HepG2 (cell line): ENCODE measurements around the gene OR2F2. TPM values are rescaled to one million over a fixed set of nuclear protein-coding genes. Genes with fewer than 3 reads are reported as not detected.

ENCODE experiments used
- DNMT3B ChIP-seq: conservative IDR thresholded peaks from 2 replicates; pipeline ENCODE4 v1.6.1; 2016; ENCODE audit warnings: missing biosample characterization, control low read depth
- GTF3A ChIP-seq: sonication (generic); formaldehyde crosslinking; conservative IDR thresholded peaks from 2 replicates; pipeline ENCODE4 v1.4.0; 2020; ENCODE audit warnings: mild to moderate bottlenecking, missing genetic modification reagents
- HHEX ChIP-seq: IDR thresholded peaks from 2 replicates; pipeline ENCODE4 v1.6.1; 2016; ENCODE audit warnings: control low read depth
- HNF4A ChIP-seq: sonication (generic); formaldehyde crosslinking; IDR thresholded peaks from 2 replicates; pipeline ENCODE4 v1.4.0; 2020; ENCODE audit warnings: missing genetic modification reagents
- IKZF1 ChIP-seq: fragments of 450-650 bp; IDR thresholded peaks from 2 replicates; pipeline ENCODE4 v1.7.1; 2016
- KLF15 ChIP-seq: sonication (generic); formaldehyde crosslinking; IDR thresholded peaks from 2 replicates; pipeline ENCODE4 v1.8.1; 2023; ENCODE audit warnings: borderline replicate concordance, mild to moderate bottlenecking, inconsistent platforms, missing genetic modification reagents, mixed read lengths
- MXI1 ChIP-seq: IDR thresholded peaks from 3 replicates; pipeline ENCODE4 v1.6.1; 2012; ENCODE audit warnings: low read depth, low read length, inconsistent platforms, borderline replicate concordance
- RFX5 ChIP-seq: IDR thresholded peaks from 2 replicates; pipeline ENCODE4 v1.6.1; 2011; ENCODE audit warnings: low read depth, low read length, improper control_type of control experiment
- SETDB1 ChIP-seq: sonication (generic); formaldehyde crosslinking; IDR thresholded peaks from 2 replicates; pipeline ENCODE4 v1.5.1; 2020; ENCODE audit warnings: missing genetic modification reagents, mild to moderate bottlenecking, borderline replicate concordance
- SMARCE1 ChIP-seq: fragments of 450-650 bp; IDR thresholded peaks from 2 replicates; pipeline ENCODE4 v1.6.1; 2017; ENCODE audit warnings: borderline replicate concordance
- SNAPC2 ChIP-seq: sonication (generic); formaldehyde crosslinking; IDR thresholded peaks from 2 replicates; pipeline ENCODE4 v1.8.1; 2022; ENCODE audit warnings: mild to moderate bottlenecking, missing genetic modification reagents
- SRF ChIP-seq: IDR thresholded peaks from 2 replicates; pipeline ENCODE4 v1.6.1; 2011; ENCODE audit warnings: mild to moderate bottlenecking, low read depth, low read length, moderate library complexity
- ZBTB21 ChIP-seq: sonication (generic); formaldehyde crosslinking; IDR thresholded peaks from 2 replicates; pipeline ENCODE4 v1.4.0; 2020; ENCODE audit warnings: missing genetic modification reagents
- ZC3H13 ChIP-seq: sonication (generic); formaldehyde crosslinking; IDR thresholded peaks from 2 replicates; pipeline ENCODE4 v1.8.1; 2023; ENCODE audit warnings: mild to moderate bottlenecking, missing genetic modification reagents, moderate library complexity
- ZFAT ChIP-seq: sonication (generic); formaldehyde crosslinking; conservative IDR thresholded peaks from 2 replicates; pipeline ENCODE4 v1.8.1; 2023; ENCODE audit warnings: missing genetic modification reagents, inconsistent platforms
- ZNF230 ChIP-seq: sonication (generic); formaldehyde crosslinking; IDR thresholded peaks from 2 replicates; pipeline ENCODE4 v1.4.0; 2020; ENCODE audit warnings: mild to moderate bottlenecking, missing genetic modification reagents
- ZNF253 ChIP-seq: sonication (generic); formaldehyde crosslinking; IDR thresholded peaks from 2 replicates; pipeline ENCODE4 v1.8.0; 2022; ENCODE audit warnings: mild to moderate bottlenecking, missing genetic modification reagents, borderline replicate concordance
- ZNF296 ChIP-seq: sonication (generic); formaldehyde crosslinking; conservative IDR thresholded peaks from 2 replicates; pipeline ENCODE4 v1.5.0; 2020; ENCODE audit warnings: mild to moderate bottlenecking, missing genetic modification reagents
- ZNF335 ChIP-seq: sonication (generic); formaldehyde crosslinking; IDR thresholded peaks from 2 replicates; pipeline ENCODE4 v1.4.0; 2020; ENCODE audit warnings: missing genetic modification reagents
- polyA plus RNA-seq, 8 experiments: library from polyadenylated mRNA; depleted of rRNA in 3 of 8; stranded (reverse) in 7 of 8; unstranded in 1 of 8; fragments of >200 nt; fragmentation: Illumina TruSeq in 4 of 8; extraction: Trizol in 4 of 8; gene quantifications; 2 replicates each; pipeline versions ENCODE4 v1.2.1 to v1.2.3, GENCODE V29; 2011 to 2016; ENCODE audit warnings: low read depth in 4 of 8, missing spikeins in 1 of 8, mixed read lengths in 1 of 8; ENCODE audit not compliant: insufficient read depth in 1 of 8
- total RNA-seq, 5 experiments: library from RNA; depleted of rRNA; stranded (reverse); fragments of >200 nt; fragmentation: Illumina TruSeq; extraction: Trizol; gene quantifications; 2 replicates each; pipeline ENCODE4 v1.2.3, GENCODE V29; 2016; ENCODE audit warnings: low read depth in 1 of 5
- TF ChIP-seq, protein P1 (sequence below): sonication (generic); formaldehyde crosslinking; IDR thresholded peaks from 2 replicates; pipeline ENCODE4 v1.5.1; 2020; ENCODE audit warnings: mild to moderate bottlenecking, missing genetic modification reagents, borderline replicate concordance
- TF ChIP-seq, protein P2 (sequence below): sonication (generic); formaldehyde crosslinking; IDR thresholded peaks from 2 replicates; pipeline ENCODE4 v1.8.0; 2022; ENCODE audit warnings: low read depth, missing genetic modification reagents
- TF ChIP-seq, protein P3 (sequence below): IDR thresholded peaks from 2 replicates; pipeline ENCODE4 v1.6.1; 2012; ENCODE audit warnings: low read depth, low read length, improper control_type of control experiment

The OR2F2 gene
- total and polyA plus RNA-seq, 2 of the 13 experiments (the other 11 are each of a cell fraction or from before 2014, with no cell fraction given): 0.13 TPM; not detected in 1

DNA sequence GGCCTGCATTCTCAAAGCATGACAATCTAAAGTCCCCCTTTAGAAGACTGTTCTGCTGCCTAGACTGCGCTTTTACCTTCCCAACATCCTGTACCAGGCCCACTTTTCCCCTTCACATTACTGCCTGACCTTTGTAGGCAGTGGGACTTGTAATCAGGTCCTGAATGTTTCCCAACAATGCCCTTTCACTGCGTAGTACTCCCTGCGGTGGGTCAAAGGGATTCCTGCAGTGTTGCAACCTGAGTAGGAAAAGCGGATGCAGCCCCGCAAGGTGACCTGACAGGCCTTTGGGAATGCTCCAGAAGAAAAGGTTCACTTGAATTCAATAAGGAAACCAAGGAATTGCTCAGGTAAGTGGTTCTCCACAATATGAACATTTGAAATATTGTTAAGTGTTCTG lies 28.1 kb upstream of the OR2F2 start (continued):
- no peak for TF ChIP-seq KLF15 (CRISPR knock-in tag)
- no peak for TF ChIP-seq SMARCE1
- no peak for TF ChIP-seq DNMT3B (CRISPR knock-in tag)
- TF ChIP-seq ZFAT (CRISPR knock-in tag): no peak
- 0 out of 2 replicates have a peak, but pooled peaks have one; percentile 26 for TF ChIP-seq ZNF230 (CRISPR knock-in tag)
- no peak for TF ChIP-seq RFX5
- TF ChIP-seq HNF4A: peak; percentile 94
- TF ChIP-seq SNAPC2 (CRISPR knock-in tag): no peak; the same call in 1 of the 2 replicates
- TF ChIP-seq, protein P1, sequence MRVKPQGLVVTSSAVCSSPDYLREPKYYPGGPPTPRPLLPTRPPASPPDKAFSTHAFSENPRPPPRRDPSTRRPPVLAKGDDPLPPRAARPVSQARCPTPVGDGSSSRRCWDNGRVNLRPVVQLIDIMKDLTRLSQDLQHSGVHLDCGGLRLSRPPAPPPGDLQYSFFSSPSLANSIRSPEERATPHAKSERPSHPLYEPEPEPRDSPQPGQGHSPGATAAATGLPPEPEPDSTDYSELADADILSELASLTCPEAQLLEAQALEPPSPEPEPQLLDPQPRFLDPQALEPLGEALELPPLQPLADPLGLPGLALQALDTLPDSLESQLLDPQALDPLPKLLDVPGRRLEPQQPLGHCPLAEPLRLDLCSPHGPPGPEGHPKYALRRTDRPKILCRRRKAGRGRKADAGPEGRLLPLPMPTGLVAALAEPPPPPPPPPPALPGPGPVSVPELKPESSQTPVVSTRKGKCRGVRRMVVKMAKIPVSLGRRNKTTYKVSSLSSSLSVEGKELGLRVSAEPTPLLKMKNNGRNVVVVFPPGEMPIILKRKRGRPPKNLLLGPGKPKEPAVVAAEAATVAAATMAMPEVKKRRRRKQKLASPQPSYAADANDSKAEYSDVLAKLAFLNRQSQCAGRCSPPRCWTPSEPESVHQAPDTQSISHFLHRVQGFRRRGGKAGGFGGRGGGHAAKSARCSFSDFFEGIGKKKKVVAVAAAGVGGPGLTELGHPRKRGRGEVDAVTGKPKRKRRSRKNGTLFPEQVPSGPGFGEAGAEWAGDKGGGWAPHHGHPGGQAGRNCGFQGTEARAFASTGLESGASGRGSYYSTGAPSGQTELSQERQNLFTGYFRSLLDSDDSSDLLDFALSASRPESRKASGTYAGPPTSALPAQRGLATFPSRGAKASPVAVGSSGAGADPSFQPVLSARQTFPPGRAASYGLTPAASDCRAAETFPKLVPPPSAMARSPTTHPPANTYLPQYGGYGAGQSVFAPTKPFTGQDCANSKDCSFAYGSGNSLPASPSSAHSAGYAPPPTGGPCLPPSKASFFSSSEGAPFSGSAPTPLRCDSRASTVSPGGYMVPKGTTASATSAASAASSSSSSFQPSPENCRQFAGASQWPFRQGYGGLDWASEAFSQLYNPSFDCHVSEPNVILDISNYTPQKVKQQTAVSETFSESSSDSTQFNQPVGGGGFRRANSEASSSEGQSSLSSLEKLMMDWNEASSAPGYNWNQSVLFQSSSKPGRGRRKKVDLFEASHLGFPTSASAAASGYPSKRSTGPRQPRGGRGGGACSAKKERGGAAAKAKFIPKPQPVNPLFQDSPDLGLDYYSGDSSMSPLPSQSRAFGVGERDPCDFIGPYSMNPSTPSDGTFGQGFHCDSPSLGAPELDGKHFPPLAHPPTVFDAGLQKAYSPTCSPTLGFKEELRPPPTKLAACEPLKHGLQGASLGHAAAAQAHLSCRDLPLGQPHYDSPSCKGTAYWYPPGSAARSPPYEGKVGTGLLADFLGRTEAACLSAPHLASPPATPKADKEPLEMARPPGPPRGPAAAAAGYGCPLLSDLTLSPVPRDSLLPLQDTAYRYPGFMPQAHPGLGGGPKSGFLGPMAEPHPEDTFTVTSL (CRISPR knock-in tag): peak; percentile 93
- TF ChIP-seq HHEX (CRISPR knock-in tag): peak; percentile 73
- no peak for TF ChIP-seq MXI1
- no peak for TF ChIP-seq ZNF296 (CRISPR knock-in tag)
- TF ChIP-seq ZBTB21 (CRISPR knock-in tag): 0 out of 2 replicates have a peak, but pooled peaks have one; percentile 54
- TF ChIP-seq IKZF1: no peak
- TF ChIP-seq SETDB1 (CRISPR knock-in tag): no peak
- TF ChIP-seq, protein P2, sequence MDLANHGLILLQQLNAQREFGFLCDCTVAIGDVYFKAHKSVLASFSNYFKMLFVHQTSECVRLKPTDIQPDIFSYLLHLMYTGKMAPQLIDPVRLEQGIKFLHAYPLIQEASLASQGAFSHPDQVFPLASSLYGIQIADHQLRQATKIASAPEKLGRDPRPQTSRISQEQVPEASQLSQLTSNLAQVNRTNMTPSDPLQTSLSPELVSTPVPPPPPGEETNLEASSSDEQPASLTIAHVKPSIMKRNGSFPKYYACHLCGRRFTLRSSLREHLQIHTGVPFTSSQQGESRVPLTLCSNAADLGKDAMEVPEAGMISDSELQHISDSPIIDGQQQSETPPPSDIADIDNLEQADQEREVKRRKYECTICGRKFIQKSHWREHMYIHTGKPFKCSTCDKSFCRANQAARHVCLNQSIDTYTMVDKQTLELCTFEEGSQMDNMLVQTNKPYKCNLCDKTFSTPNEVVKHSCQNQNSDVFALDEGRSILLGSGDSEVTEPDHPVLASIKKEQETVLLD (CRISPR knock-in tag): no peak
- no peak for TF ChIP-seq GTF3A
- TF ChIP-seq, protein P3, sequence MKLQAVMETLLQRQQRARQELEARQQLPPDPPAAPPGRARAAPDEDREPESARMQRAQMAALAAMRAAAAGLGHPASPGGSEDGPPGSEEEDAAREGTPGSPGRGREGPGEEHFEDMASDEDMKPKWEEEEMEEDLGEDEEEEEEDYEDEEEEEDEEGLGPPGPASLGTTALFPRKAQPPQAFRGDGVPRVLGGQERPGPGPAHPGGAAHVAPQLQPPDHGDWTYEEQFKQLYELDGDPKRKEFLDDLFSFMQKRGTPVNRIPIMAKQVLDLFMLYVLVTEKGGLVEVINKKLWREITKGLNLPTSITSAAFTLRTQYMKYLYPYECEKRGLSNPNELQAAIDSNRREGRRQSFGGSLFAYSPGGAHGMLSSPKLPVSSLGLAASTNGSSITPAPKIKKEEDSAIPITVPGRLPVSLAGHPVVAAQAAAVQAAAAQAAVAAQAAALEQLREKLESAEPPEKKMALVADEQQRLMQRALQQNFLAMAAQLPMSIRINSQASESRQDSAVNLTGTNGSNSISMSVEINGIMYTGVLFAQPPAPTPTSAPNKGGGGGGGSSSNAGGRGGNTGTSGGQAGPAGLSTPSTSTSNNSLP: peak; percentile 75
- TF ChIP-seq ZNF253 (CRISPR knock-in tag): no peak
- no peak for TF ChIP-seq SRF
- peak; percentile 64; the same call in 1 of the 2 replicates for TF ChIP-seq ZNF335 (CRISPR knock-in tag)
- TF ChIP-seq ZC3H13: 0 out of 2 replicates have a peak, but pooled peaks have one; percentile 48
